GM12873 (cell line): Measurements from ENCODE around the gene PRAC1.

Source experiments
- CTCF ChIP-seq: IDR thresholded peaks from 2 replicates; pipeline ENCODE4 v1.5.1; 2012; ENCODE audit warnings: low read depth, mild to moderate bottlenecking, moderate library complexity, low read length, control low read depth; ENCODE audit not compliant: insufficient read depth; ENCODE audit errors: missing control alignments

PRAC1 gene

GRCh38 chr17:48676963-48677558, 45.3 kb downstream of the PRAC1 start:
- TF ChIP-seq CTCF: no peak

GRCh38 chr17:48672340-48672739, 50.0 kb downstream of the PRAC1 start:
- no peak for TF ChIP-seq CTCF
